Panc1 (cell line): ENCODE measurements around the gene SYF2. TPM values are rescaled to one million over a fixed set of nuclear protein-coding genes. Genes with fewer than 3 reads are reported as not detected.

Experiments
- ATAC-seq: fragments of 200-7000 bp; cut with Tn5 transposase; 2 replicates; pipeline ENCODE4 v1.9.1; 2020; ENCODE audit warnings: mild to moderate bottlenecking, moderate library complexity
- BruUV-seq: library from RNA; stranded (reverse); fragments of 400-500 nt; replicated peaks from 2 replicates; lab custom pipeline; 2021; lab: Mats Ljungman, UMichigan
- CTCF ChIA-PET: fragments of 300-600 bp; sonication (Branson Sonifier 250); formaldehyde crosslinking; loops from one replicate; lab custom pipeline; 2022; ENCODE audit warnings: antibody characterized with exemption; lab: Charles Lee
- POLR2A ChIA-PET: fragments of 300-600 bp; sonication (Branson Sonifier 250); formaldehyde crosslinking; loops from one replicate; lab custom pipeline; 2022; ENCODE audit warnings: antibody characterized with exemption; lab: Charles Lee
- DNase-seq: peaks from one replicate; pipeline ENCODE4 v3.0.0-alpha.2; 2010; ENCODE audit warnings: low read depth, low spot score
- H3K27ac ChIP-seq: 2 replicates; pipeline ENCODE4 v1.5.1; 2011; ENCODE audit warnings: mild to moderate bottlenecking, low read length, inconsistent platforms
- H3K27me3 ChIP-seq: fragments of 200-500 bp; sonication (Bioruptor generic); 2 replicates; pipeline ENCODE4 v1.6.0; 2014; ENCODE audit warnings: low read length, inconsistent platforms; ENCODE audit not compliant: control insufficient read depth, insufficient read depth
- H3K36me3 ChIP-seq: fragments of 200-500 bp; sonication (Bioruptor generic); 2 replicates; pipeline ENCODE4 v1.5.1; 2014; ENCODE audit warnings: inconsistent platforms, mild to moderate bottlenecking, low read length, moderate library complexity; ENCODE audit not compliant: control insufficient read depth, insufficient read depth
- H3K4me1 ChIP-seq: 2 replicates; pipeline ENCODE4 v1.5.1; 2011; ENCODE audit warnings: inconsistent platforms, mild to moderate bottlenecking, low read length, moderate library complexity; ENCODE audit not compliant: control insufficient read depth, insufficient read depth
- H3K4me3 ChIP-seq, 2 experiments: 2 replicates each; pipeline ENCODE4 v1.5.1; 2011 to 2012; ENCODE audit warnings: low read depth in 2 of 2, low read length in 2 of 2, mild to moderate bottlenecking in 2 of 2, inconsistent platforms in 1 of 2, moderate library complexity in 1 of 2
- H3K9me3 ChIP-seq: fragments of 200-500 bp; sonication (Bioruptor generic); 2 replicates; pipeline ENCODE4 v1.5.1; 2014; ENCODE audit warnings: low read depth, mild to moderate bottlenecking, inconsistent platforms, low read length, moderate library complexity; ENCODE audit not compliant: control insufficient read depth, insufficient read depth
- CTCF ChIP-seq: fragments of 450-650 bp; IDR thresholded peaks from 2 replicates; pipeline ENCODE4 v1.5.1; 2017; ENCODE audit warnings: mild to moderate bottlenecking
- POLR2AphosphoS5 ChIP-seq: IDR thresholded peaks from 2 replicates; pipeline ENCODE4 v1.6.1; 2012; ENCODE audit warnings: mild to moderate bottlenecking, low read depth, low read length, moderate library complexity
- REST ChIP-seq, 2 experiments: IDR thresholded peaks; 2 replicates each; pipeline ENCODE4 v1.6.1; 2011 to 2012; ENCODE audit warnings: low read depth in 2 of 2, control low read depth in 1 of 2, low read length in 1 of 2, mild to moderate bottlenecking in 1 of 2, moderate library complexity in 1 of 2; ENCODE audit not compliant: insufficient read depth in 1 of 2
- SIN3A ChIP-seq: IDR thresholded peaks from 2 replicates; pipeline ENCODE4 v1.6.1; 2012; ENCODE audit warnings: low read depth, mild to moderate bottlenecking, low read length, moderate library complexity, borderline replicate concordance; ENCODE audit not compliant: insufficient read depth
- TCF7L2 ChIP-seq: IDR thresholded peaks from 2 replicates; pipeline ENCODE4 v1.6.1; 2011; ENCODE audit warnings: mild to moderate bottlenecking, low read depth, low read length, inconsistent platforms
- in situ Hi-C: cut with HindIII; loops from 2 replicates; pipeline ENCODE4 v1.10.0; 2016; ENCODE audit warnings: low sequenced_read_pairs, low pct_unique_long_range_greater_than_20kb
- intact Hi-C: fragments of 100-400 bp; cut with micrococcal nuclease; formaldehyde crosslinking; loops from one replicate; pipeline ENCODE4 v1.10.0; 2022; ENCODE audit not compliant: unreplicated experiment
- total RNA-seq: library from RNA; stranded (reverse); gene quantifications from one replicate; pipeline ENCODE4 v1.2.1, GENCODE V29; 2021; ENCODE audit not compliant: unreplicated experiment

The SYF2 gene
- total RNA-seq, 1 experiment from 2014 or later: 28.9 TPM

- POLR2A ChIA-PET: no interaction called here
- intact Hi-C loops: no loop called here
- ATAC-seq (no peak; the same call in 1 of the 2 replicates), DNase-seq (no peak)
- Histone ChIP-seq H3K4me1 (peaks cover 17% of the 10 kb centered on the region; the same call in 1 of the 2 replicates), H3K27ac (peak overlapping the region; percentile 92), H3K27me3 (no peaks in the 10 kb centered on the region), H3K4me3 (peak overlapping the region; percentile 71 to 96), H3K9me3 (no peaks in the 10 kb centered on the region), H3K36me3 (peaks cover 42% of the 10 kb centered on the region)
- in situ Hi-C loops: no loop called here
- TF ChIP-seq CTCF (no peak), SIN3A (no peak), POLR2AphosphoS5 (no peak), TCF7L2 (no peak), REST (IDR thresholded peaks at IDR 0.05; ENCODE audit: insufficient read depth in 1 of 2, low read depth in 2 of 2, low read length in 1 of 2) (no peak)
- CTCF ChIA-PET: interaction anchor here (0.6 kb wide), 1 partner anchor 500 kb away, joined by 4 read pairs; no protein-coding TSS in a partner anchor
- BruUV-seq: no TSS peak
Observed at GRCh38 chr1:25246600-25247023, 14.3 kb upstream of the SYF2 start.

- H3K4me1 ChIP-seq: peaks cover 18% of the 10 kb centered on the region; the same call in 1 of the 2 replicates
- POLR2A ChIA-PET: interaction anchor here (0.6 kb wide), 1 partner anchor 185 kb away, joined by 4 read pairs; the partner anchor contains the start of gene MACO1
- ATAC-seq: no peak
- H3K27me3 ChIP-seq: no peaks in the 10 kb centered on the region
- BruUV-seq: no TSS peak
- H3K4me3 ChIP-seq: peak overlapping the region; percentile 71 to 96
- TF ChIP-seq TCF7L2 (no peak), CTCF (no peak), REST (IDR thresholded peaks at IDR 0.05; ENCODE audit: insufficient read depth in 1 of 2, low read depth in 2 of 2, low read length in 1 of 2) (no peak), SIN3A (no peak)
- DNase-seq: no peak
- CTCF ChIA-PET: no interaction called here
- no peaks in the 10 kb centered on the region for H3K9me3 ChIP-seq
- intact Hi-C loops (no loop called here), in situ Hi-C loops (no loop called here)
- H3K36me3 ChIP-seq: peaks cover 42% of the 10 kb centered on the region
- H3K27ac ChIP-seq: peak overlapping the region; percentile 92
Observed at GRCh38 chr1:25245809-25246599, 13.7 kb upstream of the SYF2 start.
